DMS 273 treated with DMSO at 0.1 percent for 48 hours (cell line): ENCODE measurements around the gene ANKRD50.

ENCODE experiments used
- DNase-seq: peaks from one replicate; lab custom pipeline; 2025; lab: John Stamatoyannopoulos, UW

Gene ANKRD50

GRCh38 chr4:124710015-124710741 is 2.4 kb downstream of the ANKRD50 start:
- no peak for DNase-seq

DNA sequence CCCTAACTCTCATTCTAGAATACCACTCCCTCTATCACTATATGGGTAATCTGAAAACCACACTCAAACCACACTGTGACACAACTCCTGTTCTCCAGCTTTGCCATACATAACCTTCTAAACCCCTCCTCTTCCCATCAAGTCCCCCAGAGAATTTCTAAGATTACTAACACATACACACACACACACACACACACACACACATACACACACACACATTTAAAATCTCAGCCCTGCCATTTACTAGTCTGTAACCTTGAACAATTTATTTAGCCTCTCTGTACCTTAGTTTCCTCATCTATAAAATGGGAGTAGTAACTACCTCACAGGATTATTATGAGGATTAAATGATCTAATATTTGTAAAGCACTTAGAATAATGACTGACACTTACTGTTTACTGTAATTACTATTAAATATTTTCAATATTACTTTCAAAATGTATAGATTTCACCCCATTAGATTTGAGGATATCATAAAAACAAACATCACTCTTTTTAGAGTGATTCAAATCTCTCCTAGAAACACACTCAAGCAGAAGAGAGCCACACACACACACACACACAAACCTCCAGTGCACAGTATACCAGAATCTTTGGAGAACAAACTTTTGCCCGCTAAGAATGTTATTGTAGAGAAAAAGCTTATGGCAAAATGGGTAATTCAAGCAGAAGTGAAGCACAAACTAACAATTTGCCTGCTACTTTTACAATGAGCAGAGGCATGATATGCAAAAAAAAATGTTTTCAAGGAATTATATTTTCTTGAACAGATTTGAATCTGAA is 3.8 kb downstream of the ANKRD50 start:
- DNase-seq: no peak

- no peak for DNase-seq
Measured at GRCh38 chr4:124705393-124705792, 7.1 kb downstream of the ANKRD50 start.

GRCh38 chr4:124703154-124703553 is 9.4 kb downstream of the ANKRD50 start:
- DNase-seq: no peak

- DNase-seq: no peak
Measured at GRCh38 chr4:124697441-124697840, 15.1 kb downstream of the ANKRD50 start.

DNA sequence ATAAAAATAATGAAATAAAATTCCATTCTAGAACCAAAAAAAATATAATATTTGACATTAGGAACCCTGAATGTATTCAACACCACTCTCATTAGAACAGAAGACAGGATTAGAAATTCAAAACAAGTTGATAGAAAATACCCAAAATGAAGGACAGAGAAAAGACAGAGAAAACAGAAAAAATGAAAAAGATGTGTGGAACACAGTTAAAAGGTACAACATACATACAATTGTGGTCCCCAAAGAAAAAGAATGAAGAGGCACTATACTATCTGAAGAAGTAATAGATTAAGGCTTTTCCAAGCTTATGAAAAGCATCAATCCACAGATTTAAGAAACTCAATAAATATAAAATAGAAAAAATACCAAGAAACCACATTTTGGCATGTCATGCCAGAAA is 16.4 kb downstream of the ANKRD50 start:
- no peak for DNase-seq

GRCh38 chr4:124694946-124695598 is 17.5 kb downstream of the ANKRD50 start:
- DNase-seq: no peak

DNA sequence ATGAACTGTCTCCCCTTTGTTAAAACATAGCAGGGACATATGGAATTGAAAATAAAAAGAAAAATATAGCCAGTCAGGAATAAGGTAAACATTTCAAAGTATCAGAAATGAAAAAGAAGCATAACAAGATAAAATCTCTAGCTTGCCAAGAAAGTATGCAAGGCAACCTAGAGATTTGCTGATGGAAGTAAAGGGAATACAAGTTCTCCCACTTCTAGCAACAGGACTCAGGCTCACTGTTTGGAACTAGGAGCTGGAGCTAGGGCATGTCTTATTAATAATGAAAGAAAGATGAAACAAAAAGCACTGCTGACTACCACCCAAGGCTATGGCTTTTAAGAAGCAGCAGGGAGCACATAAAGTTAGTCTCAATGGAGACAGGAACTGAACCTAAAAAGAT is 18.2 kb downstream of the ANKRD50 start:
- no peak for DNase-seq

DNA sequence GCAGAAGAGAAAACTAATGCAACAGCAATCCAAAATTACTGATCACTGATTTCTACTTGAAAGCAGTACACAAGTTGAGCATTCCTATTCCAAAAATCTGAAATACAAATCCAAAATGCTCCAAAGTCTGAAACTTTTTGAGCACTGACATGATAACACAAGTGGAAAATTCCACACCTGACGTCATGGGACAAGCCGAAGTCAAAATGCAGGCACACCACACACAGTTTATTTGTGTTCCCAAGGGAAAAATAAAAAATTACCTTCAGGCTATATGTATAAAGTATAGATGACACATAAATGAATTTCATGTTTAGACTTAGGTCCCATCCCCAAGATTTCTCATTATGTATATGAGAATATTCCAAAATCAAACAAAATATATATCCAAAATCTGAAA is 20.7 kb downstream of the ANKRD50 start:
- no peak for DNase-seq

DNA sequence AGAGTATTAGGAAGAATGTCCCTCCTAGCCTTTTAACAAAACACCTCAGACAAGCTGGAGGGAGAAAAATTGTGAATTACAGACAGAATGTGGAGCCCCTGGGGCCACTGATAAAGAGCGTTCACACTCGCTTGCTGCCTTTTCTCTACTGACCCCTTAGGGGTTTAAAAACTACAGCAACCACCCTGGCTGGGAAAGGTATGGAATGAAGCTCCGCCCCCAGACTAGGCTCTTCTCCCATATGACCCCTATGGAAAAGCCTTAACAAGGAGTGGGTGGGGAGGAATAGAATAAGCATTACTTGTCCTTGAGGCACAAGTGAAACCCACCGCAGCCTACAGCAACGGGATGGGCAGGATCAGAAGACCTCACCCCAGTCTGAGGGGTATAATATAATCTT is 26.3 kb downstream of the ANKRD50 start:
- no peak for DNase-seq

GRCh38 chr4:124685851-124686250 is 26.7 kb downstream of the ANKRD50 start:
- DNase-seq: no peak

GRCh38 chr4:124684301-124684700 is 28.2 kb downstream of the ANKRD50 start:
- no peak for DNase-seq

- no peak for DNase-seq
Measured at GRCh38 chr4:124682384-124682783, 30.1 kb downstream of the ANKRD50 start.

DNA sequence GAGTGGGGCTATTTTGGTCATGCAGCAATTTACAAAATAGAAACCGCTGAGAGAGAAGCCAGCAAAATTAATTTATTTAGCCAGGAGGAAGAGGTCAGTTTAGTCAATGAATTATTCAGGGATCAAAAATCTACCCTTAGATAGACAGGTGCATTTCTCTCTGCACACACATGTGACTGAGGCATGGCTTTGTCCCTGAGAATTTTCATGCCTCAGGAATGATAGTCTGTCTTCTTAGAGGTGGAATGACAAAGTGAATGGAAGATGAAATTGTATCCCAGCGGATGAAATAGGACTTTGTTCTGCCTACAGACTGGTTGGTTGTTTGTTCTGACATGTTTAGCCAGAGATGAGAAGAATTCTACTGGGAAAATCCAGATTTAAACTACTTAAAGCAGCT is 46.0 kb downstream of the ANKRD50 start:
- no peak for DNase-seq

- no peak for DNase-seq
Measured at GRCh38 chr4:124658795-124659194, 53.7 kb downstream of the ANKRD50 start.

DNA sequence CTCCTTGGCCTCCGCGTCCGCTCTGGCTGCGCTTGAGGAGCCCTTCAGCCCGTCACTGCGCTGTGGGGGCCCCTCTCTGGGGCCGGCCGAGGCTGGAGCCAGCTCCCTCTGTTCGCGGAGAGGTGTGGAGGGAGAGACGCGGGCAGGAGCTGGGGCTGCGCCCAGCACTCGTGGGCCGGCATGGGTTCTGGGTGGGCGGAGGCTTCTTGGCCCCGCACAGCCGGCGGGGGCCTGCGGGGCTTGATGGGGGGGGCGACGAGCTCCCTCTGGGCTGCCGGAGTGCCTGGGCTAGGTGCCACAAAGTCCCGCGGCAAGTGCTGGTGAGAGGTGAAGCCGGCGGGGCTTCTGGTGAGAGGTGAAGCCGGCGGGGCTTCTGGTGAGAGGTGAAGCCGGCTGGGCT is 61.9 kb downstream of the ANKRD50 start:
- no peak for DNase-seq

DNA sequence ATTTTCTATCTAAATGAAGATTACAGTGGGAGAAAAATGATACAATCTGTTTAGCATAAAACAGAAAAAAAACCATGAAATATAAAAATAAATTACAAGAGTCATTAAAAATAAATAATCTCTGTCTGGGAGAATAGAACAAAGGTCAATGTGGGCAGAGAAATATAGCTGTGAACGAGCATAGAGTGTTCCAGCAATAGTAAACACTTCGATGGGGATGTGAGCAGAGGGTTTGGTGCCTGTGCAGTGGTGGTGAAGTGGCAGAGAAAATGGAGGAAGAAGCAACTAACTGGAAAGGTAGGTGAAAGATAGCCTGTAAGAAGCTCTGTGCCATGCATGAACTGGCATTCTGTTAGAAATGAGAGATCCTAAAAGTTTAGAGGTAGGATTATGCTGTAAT is 64.9 kb downstream of the ANKRD50 start:
- no peak for DNase-seq

DNA sequence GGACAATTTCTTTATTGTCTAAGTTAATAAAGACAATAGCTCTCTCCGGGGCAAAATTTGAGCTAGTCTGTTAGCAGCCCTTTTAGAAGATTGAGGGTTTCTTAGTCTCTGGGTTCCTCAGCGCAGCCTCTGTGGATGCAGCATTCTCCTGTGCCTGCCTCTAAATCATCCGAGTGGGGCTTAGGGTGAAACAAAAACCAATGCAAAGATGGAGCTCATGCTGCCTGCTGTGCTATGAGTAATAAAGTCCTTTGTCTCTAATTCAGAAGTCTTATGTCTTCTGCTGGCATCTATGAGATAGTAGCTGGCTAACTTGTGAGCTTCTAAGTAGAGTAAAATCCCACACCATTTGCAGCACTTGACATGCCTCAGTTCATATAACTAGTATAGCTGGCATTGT is 67.9 kb downstream of the ANKRD50 start:
- DNase-seq: no peak

DNA sequence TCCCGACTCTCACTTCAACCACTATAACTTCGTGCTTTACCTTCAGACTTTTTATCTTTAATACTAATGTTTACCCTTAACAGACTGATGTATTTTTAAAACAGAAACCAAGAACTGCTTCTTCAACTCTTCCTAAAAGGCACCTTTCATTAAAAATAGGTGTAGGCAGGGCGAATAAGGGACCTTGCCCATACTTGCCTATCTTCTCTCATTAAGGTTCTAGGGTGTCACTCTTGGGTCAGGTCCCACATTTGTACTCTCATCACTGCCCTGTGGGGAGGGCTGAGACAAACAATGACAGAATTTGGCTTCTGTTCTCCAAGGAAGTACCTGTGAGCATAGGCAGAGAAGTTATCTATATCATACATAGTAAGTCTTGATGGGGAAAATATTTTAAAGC is 69.7 kb downstream of the ANKRD50 start:
- no peak for DNase-seq

- DNase-seq: no peak
Measured at GRCh38 chr4:124641715-124642381, 70.7 kb downstream of the ANKRD50 start.

DNA sequence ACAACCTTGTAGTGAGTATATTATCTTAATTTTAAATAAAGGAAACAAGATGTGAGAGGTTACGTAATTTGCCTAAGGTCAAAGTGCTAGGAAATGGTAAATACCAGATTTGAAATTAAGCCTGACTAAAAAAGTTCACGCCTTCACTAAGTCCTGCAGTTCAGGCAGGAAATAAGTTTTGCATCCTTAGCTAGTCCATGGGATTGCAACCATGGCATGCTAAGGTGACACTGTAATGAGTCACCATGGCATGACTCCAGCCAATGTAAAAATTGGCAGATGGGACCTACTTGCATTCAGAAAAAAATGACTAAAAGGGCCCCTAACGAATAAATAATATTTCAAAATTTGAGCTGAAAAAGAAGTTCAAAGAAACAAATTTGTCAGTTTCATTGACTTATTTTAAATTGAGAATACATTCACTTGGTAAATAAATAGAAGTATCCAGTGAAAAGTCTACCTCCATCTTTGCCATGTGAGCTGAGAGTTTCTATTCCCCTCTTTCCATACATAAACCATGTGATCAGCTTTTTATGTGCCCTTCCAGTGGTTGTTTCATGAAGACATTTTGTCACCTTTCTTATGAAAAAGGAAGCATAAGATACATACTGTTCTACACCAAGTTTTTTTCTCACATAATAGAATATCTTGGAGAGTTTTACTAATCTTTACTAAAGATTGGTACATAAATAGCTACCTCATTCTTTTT is 72.4 kb downstream of the ANKRD50 start:
- no peak for DNase-seq

DNA sequence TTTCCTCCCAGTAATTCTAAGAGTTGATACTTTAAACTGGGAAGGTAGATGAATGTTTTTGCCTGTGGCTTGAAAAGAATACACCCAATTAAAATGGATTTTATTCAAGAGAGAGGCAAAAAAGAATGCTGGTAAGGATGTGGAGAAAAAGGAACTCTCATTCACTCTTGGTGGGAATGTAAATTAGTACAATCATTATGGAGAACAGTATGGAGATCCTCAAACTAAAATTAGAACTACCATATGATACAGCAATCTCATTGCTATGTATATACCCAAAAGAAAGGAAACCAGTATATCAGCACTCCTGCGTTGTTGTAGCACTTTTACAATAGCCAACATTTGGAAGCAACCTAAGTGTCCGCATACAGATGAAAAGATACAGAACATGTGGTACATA is 75.2 kb downstream of the ANKRD50 start:
- no peak for DNase-seq
